Right lobe of liver (tissue), 6 donors: ENCODE data around the gene TSPAN14. TPM values are rescaled to one million over a fixed set of nuclear protein-coding genes. Genes with fewer than 3 reads are reported as not detected.

ENCODE experiments used
- ATAC-seq, 4 donors: fragments of 200-7000 bp; cut with Tn5 transposase; one replicate each; pipeline ENCODE4 v1.9.1; 2020; ENCODE audit warnings: mild to moderate bottlenecking in 4 of 4, moderate library complexity in 4 of 4
- DNase-seq, 3 donors: peaks; one replicate each; pipeline ENCODE4 v3.0.0-alpha.2; 2020
- H3K27ac ChIP-seq, 3 donors: fragments of 200-600 bp; one replicate each; pipeline ENCODE4 v1.8.0; 2022
- H3K27me3 ChIP-seq, 2 donors: fragments of 200-600 bp; one replicate each; pipeline ENCODE4 v1.8.0; 2022
- H3K36me3 ChIP-seq, 4 donors: fragments of 200-600 bp; sonication (generic) in 1 of 4; one replicate each; pipeline versions ENCODE4 v1.5.1 to v1.8.0; 2017 to 2022; ENCODE audit warnings: control low read depth in 1 of 4
- H3K4me1 ChIP-seq, 4 donors: fragments of 200-600 bp; sonication (generic) in 1 of 4; one replicate each; pipeline versions ENCODE4 v1.5.1 to v1.8.0; 2017 to 2022; ENCODE audit warnings: control low read depth in 1 of 4
- H3K4me3 ChIP-seq, 3 donors: fragments of 200-600 bp; one replicate each; pipeline ENCODE4 v1.8.0; 2022
- H3K9me3 ChIP-seq, 4 donors: fragments of 200-600 bp; sonication (generic) in 1 of 4; one replicate each; pipeline versions ENCODE4 v1.5.1 to v1.8.0; 2017 to 2022; ENCODE audit warnings: control low read depth in 1 of 4
- CTCF ChIP-seq, 4 donors: fragments of 200-600 bp in 3 of 4; fragments of 450-650 bp in 1 of 4; IDR thresholded peaks; one replicate each; pipeline versions ENCODE4 v1.5.1 to v1.8.0; 2016 to 2022; ENCODE audit warnings: antibody characterized with exemption in 4 of 4, mild to moderate bottlenecking in 2 of 4
- POLR2A ChIP-seq: fragments of 450-650 bp; IDR thresholded peaks from one replicate; pipeline ENCODE4 v1.6.1; 2017; ENCODE audit warnings: antibody characterized with exemption, mild to moderate bottlenecking
- WGBS: methylation state at CpG from one replicate; pipeline ENCODE4 v1.1.6; 2018; ENCODE audit warnings: low coverage, low lambda C conversion rate; ENCODE audit not compliant: insufficient coverage; ENCODE audit errors: missing lambda C conversion rate; 5-methylcytosine and 5-hydroxymethylcytosine counted together
- intact Hi-C, 2 donors: fragments of 100-400 bp; cut with DNase I; formaldehyde crosslinking; loops; one replicate each; pipeline versions ENCODE4 v1.11.2 to v1.14.1; 2022
- total RNA-seq, 6 experiments: library from RNA; depleted of rRNA in 2 of 6; stranded (reverse); fragments of >200 nt in 2 of 6; fragmentation: NEBNext Ultra II Directional in 3 of 6; extraction: Animal tissue kit (Norgen Biotek cat#: 25700) in 3 of 6; gene quantifications; one replicate each; pipeline versions ENCODE4 v1.1.0 to v1.2.4, GENCODE V29; 2016 to 2023
- donor health status: DM: no; HTN: yes; CAD: no.
- donor health status: DM: no; HTN: no; CAD: no.
- donor health status: DM: no; HTN: no; CAD: no.
- donor health status: DM: no; HTN: yes; CAD: no.
- donor health status: DM: no; HTN: yes; CAD: no.

Gene TSPAN14
- total RNA-seq, 6 experiments from 2014 or later, result 22.1 to 39.0 (median 28.4) TPM

DNA sequence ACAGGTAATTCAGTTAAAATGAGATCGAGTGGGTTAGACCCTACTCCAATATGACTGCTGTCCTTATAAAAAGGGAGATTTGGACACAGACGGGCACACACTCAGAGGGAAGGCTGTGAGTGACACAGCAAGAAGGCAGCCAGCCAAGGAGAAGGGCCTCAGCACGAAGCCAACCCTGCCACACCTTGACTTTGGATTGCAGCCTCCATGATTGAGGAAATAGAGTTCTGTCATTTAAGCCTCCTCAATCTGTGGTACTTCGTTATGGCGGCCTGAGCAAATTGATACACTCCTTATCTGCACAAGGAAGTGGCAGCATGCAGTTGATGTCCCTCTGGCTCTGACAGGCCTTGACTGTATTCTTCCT lies 127.3 kb downstream of the TSPAN14 start:
- peak in 1 of 3 donors; percentile 29 for DNase-seq
- no peak overlapping the region for H3K4me3 ChIP-seq
- intact Hi-C loops, result no loop called here
- no peaks in the 10 kb centered on the region for H3K4me1 ChIP-seq
- ATAC-seq, result no peak
- H3K27ac ChIP-seq, result no peak overlapping the region
- 68% methylated on average over 3 of the region's 5 CpGs for WGBS
- no peaks in the 10 kb centered on the region for H3K27me3 ChIP-seq
- no peaks in the 10 kb centered on the region for H3K9me3 ChIP-seq
- TF ChIP-seq CTCF (IDR thresholded peaks at IDR 0.05) (no peak), POLR2A (no peak)
- H3K36me3 ChIP-seq, result no peaks in the 10 kb centered on the region

DNA sequence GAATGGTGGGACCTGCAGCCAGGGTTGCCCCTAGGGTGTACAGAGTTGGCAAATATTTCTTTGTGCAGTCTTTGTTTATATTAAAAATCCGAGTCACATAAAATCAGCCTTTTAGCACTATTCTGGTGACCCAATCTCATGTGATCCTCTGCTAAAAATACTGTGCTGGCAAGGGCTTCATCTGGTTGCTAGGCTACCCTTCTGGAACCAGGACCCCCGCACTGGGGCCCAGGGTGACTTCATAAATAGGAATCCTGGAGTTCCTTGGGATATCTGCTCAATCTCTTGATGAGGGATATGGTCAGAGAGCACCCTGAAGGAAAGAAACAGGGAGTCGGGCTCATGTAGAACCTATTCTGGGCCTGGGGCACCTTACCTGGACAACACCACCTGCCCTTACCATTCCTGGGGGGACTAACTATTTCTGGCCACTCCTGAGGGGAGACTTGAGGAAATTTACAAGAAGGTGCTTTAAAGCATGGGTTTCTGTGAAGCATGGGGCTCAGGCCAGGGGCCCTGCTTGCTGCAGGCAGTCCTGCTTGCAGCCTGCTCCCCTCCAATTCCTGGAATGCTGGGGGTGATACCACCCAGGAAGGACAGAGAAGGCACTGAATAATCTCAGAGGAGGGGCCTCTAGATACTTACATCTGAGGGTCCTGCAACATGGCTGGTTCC lies 128.3 kb downstream of the TSPAN14 start:
- peak in 1 of 3 donors; percentile 12 for DNase-seq
- ATAC-seq, result no peak
- intact Hi-C loops, result no loop called here
- WGBS, result 58% methylated on average over 2 of the region's 3 CpGs
- Histone ChIP-seq H3K9me3 (no peaks in the 10 kb centered on the region), H3K4me1 (no peaks in the 10 kb centered on the region), H3K4me3 (no peak overlapping the region), H3K27ac (no peak overlapping the region), H3K36me3 (no peaks in the 10 kb centered on the region), H3K27me3 (no peaks in the 10 kb centered on the region)
- TF ChIP-seq POLR2A (no peak), CTCF (IDR thresholded peaks at IDR 0.05) (no peak)

Other genes starting within 250 kb of the TSPAN14 start
- gene ANXA11, start 248.8 kb upstream of the TSPAN14 start, total RNA-seq, result 100 to 1,000 TPM in 1 of 6 experiments, 10 to 100 TPM in 5; 41.7 to 100 (median 55.6) TPM
- gene MAT1A, start 164.7 kb upstream of the TSPAN14 start, total RNA-seq, result 1,000 to 10,000 TPM in 2 of 6 experiments, 100 to 1,000 TPM in 4; 430 to 1,200 (median 741) TPM
- not detected for gene DYDC1, start 97.6 kb upstream of the TSPAN14 start, total RNA-seq
- 1 to 10 TPM in 2 of 6 experiments, under 1 TPM in 2, not detected in 2; 0.34 to 2.5 (median 0.84) TPM for gene DYDC2, start 97.5 kb upstream of the TSPAN14 start, total RNA-seq
- 10 to 100 TPM; 41.3 to 89.8 (median 80.5) TPM for gene PRXL2A, start 45.8 kb upstream of the TSPAN14 start, total RNA-seq
- gene SH2D4B, start 83.6 kb downstream of the TSPAN14 start, total RNA-seq, result not detected